Measurements from ENCODE around the gene PFDN2.

PFDN2 gene

DNA sequence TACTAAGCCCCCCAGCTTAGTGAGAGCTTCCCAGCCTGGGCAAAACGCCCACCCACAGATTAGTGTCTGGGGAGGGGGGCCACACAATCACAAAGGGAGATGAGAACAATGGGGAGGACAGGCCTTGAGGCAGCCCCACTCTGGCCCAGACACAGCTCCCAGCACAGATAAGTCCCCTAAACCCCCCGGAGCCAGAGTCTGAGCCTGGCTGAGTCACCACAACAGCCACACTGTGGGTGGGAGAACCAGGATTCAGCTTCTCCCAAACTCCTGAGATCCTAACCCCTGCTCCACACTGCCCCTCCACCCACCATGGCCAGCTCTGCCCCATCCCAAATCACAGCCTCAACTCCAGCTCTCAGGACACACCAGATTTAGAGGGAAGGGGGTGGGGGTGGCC lies 32.7 kb downstream of the PFDN2 start (continued):
- TF ChIP-seq, protein P1, sequence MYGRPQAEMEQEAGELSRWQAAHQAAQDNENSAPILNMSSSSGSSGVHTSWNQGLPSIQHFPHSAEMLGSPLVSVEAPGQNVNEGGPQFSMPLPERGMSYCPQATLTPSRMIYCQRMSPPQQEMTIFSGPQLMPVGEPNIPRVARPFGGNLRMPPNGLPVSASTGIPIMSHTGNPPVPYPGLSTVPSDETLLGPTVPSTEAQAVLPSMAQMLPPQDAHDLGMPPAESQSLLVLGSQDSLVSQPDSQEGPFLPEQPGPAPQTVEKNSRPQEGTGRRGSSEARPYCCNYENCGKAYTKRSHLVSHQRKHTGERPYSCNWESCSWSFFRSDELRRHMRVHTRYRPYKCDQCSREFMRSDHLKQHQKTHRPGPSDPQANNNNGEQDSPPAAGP (tag by site-specific recombination; IDR thresholded peaks at IDR 0.05): no peak
- TF ChIP-seq OVOL3 (tag by site-specific recombination; IDR thresholded peaks at IDR 0.05) (no peak), ZNF223 (tag by site-specific recombination; IDR thresholded peaks at IDR 0.05) (no peak), KLF9 (tag by site-specific recombination; IDR thresholded peaks at IDR 0.05; ENCODE audit: low read depth) (no peak), GLIS1 (tag by site-specific recombination; IDR thresholded peaks at IDR 0.05) (peak; percentile 90), ZNF221 (tag by site-specific recombination; IDR thresholded peaks at IDR 0.05; ENCODE audit: borderline replicate concordance) (no peak), ZNF2 (tag by site-specific recombination; IDR thresholded peaks at IDR 0.05) (no peak), GLIS2 (tag by site-specific recombination; IDR thresholded peaks at IDR 0.05) (peak; percentile 26; the same call in 1 of the 2 replicates), ZNF184 (tag by site-specific recombination; IDR thresholded peaks at IDR 0.05) (no peak)

DNA sequence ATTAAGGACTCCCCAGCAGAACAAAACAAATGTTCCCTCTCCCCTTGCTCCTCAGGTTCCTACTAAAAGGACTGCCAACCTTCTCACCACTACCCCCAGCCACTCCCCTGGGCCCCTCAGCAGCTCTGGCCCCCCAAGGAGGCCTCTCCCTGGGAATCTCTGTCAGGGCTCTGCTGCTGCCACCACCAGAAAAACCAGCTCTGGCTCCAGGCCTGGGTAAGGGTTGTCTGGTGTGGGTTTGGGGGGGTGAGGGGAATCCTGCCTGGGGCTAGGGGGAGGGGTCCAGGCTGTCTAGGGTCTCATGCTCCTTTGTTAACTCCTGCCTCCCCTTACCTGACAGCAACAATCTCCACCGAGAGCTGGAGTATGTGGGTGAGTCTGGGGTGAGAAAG lies 33.2 kb downstream of the PFDN2 start:
- POLR2A ChIA-PET: interaction anchor here (0.9 to 1.6 kb wide), 2 partner anchors 37 to 63 kb away, joined by 3 to 5 read pairs; partner anchors contain the start of gene F11R
- CTCF ChIA-PET: interaction anchor here (0.5 to 0.8 kb wide), 6 partner anchors 29 to 403 kb away, joined by 3 to 4 read pairs (median 3); no protein-coding TSS in a partner anchor
- Histone ChIP-seq H3K9me3 (ENCODE audit: control insufficient read depth, insufficient read depth, low read depth, low read length) (no peaks in the 10 kb centered on the region), H3K4me1 (ENCODE audit: control insufficient read depth, insufficient read depth, low read length) (no peaks in the 10 kb centered on the region; the same call in 1 of the 2 replicates), H3K4me3 (ENCODE audit: low read depth, low read length) (no peak overlapping the region), H3K27ac (ENCODE audit: extremely low read depth, low read depth, low read length) (no peak overlapping the region), H3K36me3 (ENCODE audit: control insufficient read depth in 2 of 2, insufficient read depth in 1 of 2, low read length in 2 of 2) (no peaks in the 10 kb centered on the region)
- TF ChIP-seq GLIS1 (tag by site-specific recombination; IDR thresholded peaks at IDR 0.05) (peak; percentile 80), ZIC2 (tag by site-specific recombination; IDR thresholded peaks at IDR 0.05) (peak; percentile 49), ZNF16 (tag by site-specific recombination; IDR thresholded peaks at IDR 0.05; ENCODE audit: low read depth) (no peak), ZNF558 (tag by site-specific recombination; IDR thresholded peaks at IDR 0.05) (no peak), ZNF132 (tag by site-specific recombination; IDR thresholded peaks at IDR 0.05; ENCODE audit: borderline replicate concordance) (no peak), FEZF1 (tag by site-specific recombination; IDR thresholded peaks at IDR 0.05) (no peak), ZNF121 (tag by site-specific recombination; IDR thresholded peaks at IDR 0.05) (no peak), ZSCAN30 (tag by site-specific recombination; IDR thresholded peaks at IDR 0.05) (no peak), MEIS1 (CRISPR knock-in tag; IDR thresholded peaks at IDR 0.05; ENCODE audit: borderline replicate concordance) (no peak)
- TF ChIP-seq, protein P2, sequence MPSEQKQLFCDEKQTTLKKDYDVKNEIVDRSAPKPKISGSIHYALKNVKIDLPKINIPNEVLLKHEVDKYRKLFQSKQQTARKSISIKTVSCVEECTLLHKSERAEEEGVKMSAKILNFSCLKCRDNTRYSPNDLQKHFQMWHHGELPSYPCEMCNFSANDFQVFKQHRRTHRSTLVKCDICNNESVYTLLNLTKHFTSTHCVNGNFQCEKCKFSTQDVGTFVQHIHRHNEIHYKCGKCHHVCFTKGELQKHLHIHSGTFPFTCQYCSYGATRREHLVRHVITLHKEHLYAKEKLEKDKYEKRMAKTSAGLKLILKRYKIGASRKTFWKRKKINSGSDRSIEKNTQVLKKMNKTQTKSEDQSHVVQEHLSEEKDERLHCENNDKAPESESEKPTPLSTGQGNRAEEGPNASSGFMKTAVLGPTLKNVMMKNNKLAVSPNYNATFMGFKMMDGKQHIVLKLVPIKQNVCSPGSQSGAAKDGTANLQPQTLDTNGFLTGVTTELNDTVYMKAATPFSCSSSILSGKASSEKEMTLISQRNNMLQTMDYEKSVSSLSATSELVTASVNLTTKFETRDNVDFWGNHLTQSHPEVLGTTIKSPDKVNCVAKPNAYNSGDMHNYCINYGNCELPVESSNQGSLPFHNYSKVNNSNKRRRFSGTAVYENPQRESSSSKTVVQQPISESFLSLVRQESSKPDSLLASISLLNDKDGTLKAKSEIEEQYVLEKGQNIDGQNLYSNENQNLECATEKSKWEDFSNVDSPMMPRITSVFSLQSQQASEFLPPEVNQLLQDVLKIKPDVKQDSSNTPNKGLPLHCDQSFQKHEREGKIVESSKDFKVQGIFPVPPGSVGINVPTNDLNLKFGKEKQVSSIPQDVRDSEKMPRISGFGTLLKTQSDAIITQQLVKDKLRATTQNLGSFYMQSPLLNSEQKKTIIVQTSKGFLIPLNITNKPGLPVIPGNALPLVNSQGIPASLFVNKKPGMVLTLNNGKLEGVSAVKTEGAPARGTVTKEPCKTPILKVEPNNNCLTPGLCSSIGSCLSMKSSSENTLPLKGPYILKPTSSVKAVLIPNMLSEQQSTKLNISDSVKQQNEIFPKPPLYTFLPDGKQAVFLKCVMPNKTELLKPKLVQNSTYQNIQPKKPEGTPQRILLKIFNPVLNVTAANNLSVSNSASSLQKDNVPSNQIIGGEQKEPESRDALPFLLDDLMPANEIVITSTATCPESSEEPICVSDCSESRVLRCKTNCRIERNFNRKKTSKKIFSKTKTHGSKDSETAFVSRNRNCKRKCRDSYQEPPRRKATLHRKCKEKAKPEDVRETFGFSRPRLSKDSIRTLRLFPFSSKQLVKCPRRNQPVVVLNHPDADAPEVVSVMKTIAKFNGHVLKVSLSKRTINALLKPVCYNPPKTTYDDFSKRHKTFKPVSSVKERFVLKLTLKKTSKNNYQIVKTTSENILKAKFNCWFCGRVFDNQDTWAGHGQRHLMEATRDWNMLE (tag by site-specific recombination; conservative IDR thresholded peaks at IDR 0.05; ENCODE audit: low read depth): no peak
- TF ChIP-seq, protein P3, sequence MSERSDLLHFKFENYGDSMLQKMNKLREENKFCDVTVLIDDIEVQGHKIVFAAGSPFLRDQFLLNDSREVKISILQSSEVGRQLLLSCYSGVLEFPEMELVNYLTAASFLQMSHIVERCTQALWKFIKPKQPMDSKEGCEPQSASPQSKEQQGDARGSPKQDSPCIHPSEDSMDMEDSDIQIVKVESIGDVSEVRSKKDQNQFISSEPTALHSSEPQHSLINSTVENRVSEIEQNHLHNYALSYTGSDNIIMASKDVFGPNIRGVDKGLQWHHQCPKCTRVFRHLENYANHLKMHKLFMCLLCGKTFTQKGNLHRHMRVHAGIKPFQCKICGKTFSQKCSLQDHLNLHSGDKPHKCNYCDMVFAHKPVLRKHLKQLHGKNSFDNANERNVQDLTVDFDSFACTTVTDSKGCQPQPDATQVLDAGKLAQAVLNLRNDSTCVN (tag by site-specific recombination; optimal IDR thresholded peaks at IDR 0.05): no peak
- TF ChIP-seq, protein P4, sequence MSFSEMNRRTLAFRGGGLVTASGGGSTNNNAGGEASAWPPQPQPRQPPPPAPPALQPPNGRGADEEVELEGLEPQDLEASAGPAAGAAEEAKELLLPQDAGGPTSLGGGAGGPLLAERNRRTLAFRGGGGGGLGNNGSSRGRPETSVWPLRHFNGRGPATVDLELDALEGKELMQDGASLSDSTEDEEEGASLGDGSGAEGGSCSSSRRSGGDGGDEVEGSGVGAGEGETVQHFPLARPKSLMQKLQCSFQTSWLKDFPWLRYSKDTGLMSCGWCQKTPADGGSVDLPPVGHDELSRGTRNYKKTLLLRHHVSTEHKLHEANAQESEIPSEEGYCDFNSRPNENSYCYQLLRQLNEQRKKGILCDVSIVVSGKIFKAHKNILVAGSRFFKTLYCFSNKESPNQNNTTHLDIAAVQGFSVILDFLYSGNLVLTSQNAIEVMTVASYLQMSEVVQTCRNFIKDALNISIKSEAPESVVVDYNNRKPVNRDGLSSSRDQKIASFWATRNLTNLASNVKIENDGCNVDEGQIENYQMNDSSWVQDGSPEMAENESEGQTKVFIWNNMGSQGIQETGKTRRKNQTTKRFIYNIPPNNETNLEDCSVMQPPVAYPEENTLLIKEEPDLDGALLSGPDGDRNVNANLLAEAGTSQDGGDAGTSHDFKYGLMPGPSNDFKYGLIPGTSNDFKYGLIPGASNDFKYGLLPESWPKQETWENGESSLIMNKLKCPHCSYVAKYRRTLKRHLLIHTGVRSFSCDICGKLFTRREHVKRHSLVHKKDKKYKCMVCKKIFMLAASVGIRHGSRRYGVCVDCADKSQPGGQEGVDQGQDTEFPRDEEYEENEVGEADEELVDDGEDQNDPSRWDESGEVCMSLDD (tag by site-specific recombination; IDR thresholded peaks at IDR 0.05): no peak
- TF ChIP-seq, protein P5, sequence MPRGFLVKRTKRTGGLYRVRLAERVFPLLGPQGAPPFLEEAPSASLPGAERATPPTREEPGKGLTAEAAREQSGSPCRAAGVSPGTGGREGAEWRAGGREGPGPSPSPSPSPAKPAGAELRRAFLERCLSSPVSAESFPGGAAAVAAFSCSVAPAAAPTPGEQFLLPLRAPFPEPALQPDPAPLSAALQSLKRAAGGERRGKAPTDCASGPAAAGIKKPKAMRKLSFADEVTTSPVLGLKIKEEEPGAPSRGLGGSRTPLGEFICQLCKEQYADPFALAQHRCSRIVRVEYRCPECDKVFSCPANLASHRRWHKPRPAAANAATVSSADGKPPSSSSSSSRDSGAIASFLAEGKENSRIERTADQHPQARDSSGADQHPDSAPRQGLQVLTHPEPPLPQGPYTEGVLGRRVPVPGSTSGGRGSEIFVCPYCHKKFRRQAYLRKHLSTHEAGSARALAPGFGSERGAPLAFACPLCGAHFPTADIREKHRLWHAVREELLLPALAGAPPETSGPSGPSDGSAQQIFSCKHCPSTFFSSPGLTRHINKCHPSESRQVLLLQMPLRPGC (tag by site-specific recombination; IDR thresholded peaks at IDR 0.05): no peak
- TF ChIP-seq, protein P6, sequence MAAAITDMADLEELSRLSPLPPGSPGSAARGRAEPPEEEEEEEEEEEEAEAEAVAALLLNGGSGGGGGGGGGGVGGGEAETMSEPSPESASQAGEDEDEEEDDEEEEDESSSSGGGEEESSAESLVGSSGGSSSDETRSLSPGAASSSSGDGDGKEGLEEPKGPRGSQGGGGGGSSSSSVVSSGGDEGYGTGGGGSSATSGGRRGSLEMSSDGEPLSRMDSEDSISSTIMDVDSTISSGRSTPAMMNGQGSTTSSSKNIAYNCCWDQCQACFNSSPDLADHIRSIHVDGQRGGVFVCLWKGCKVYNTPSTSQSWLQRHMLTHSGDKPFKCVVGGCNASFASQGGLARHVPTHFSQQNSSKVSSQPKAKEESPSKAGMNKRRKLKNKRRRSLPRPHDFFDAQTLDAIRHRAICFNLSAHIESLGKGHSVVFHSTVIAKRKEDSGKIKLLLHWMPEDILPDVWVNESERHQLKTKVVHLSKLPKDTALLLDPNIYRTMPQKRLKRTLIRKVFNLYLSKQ (tag by site-specific recombination; IDR thresholded peaks at IDR 0.05; ENCODE audit: borderline replicate concordance): no peak

Data from HEK293 (cell line).